GM12801 (cell line): ENCODE measurements around the gene SLC7A14.

Experiments used
- TF ChIP-seq, protein P1 (sequence below): IDR thresholded peaks from one replicate; pipeline ENCODE4 v1.5.1; 2011; ENCODE audit warnings: control low read depth; ENCODE audit not compliant: insufficient read length; ENCODE audit errors: extremely low read depth

Gene SLC7A14

DNA sequence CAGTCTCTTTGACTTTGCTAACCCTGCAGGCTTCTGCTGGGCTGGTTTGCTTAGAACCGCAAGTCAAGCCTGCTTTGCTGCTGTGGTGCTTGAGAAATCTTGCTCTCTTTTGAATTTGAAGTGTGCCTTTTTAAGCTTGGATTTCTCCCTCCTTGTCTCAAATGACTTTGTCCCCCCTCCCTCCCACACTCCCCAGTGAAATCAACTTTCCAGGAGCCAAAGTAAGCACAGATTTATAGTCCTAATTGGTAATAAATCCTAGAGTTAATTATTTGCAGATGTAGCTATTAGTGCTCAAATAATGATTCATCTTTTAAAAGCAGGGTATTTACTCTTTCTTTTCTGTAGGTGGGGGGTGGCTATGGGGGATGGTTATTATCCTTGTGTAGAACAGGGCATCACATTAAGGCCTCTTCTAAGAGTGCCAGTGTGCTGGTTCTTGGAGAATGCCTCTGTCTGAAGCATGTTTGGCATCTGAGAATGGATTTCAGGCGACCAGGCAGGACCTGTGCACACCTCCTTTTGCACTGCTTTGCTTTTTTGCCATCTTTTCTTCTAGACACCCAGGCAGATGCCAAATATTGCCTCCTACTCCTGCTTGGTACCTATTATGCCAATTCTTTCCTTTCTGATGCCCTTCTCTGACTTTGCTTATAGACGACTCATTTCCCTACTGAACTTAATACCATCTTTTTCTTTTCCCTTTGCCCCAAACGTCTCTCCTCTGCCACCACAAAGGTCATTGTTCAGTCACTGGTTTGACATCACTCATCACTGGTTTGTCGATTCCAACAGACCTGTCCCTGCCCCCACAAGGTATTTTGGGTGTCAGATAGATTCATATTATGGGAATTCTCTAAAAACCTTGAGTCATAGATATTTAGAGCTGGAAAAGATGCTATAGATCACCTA is 116.5 kb downstream of the SLC7A14 start:
- TF ChIP-seq, protein P1, sequence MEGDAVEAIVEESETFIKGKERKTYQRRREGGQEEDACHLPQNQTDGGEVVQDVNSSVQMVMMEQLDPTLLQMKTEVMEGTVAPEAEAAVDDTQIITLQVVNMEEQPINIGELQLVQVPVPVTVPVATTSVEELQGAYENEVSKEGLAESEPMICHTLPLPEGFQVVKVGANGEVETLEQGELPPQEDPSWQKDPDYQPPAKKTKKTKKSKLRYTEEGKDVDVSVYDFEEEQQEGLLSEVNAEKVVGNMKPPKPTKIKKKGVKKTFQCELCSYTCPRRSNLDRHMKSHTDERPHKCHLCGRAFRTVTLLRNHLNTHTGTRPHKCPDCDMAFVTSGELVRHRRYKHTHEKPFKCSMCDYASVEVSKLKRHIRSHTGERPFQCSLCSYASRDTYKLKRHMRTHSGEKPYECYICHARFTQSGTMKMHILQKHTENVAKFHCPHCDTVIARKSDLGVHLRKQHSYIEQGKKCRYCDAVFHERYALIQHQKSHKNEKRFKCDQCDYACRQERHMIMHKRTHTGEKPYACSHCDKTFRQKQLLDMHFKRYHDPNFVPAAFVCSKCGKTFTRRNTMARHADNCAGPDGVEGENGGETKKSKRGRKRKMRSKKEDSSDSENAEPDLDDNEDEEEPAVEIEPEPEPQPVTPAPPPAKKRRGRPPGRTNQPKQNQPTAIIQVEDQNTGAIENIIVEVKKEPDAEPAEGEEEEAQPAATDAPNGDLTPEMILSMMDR: no peak

GRCh38 chr3:170467571-170468147 is 118.2 kb downstream of the SLC7A14 start:
- TF ChIP-seq, protein P1: no peak

- TF ChIP-seq, protein P1: no peak
Measured at GRCh38 chr3:170467007-170467406, 118.9 kb downstream of the SLC7A14 start.

DNA sequence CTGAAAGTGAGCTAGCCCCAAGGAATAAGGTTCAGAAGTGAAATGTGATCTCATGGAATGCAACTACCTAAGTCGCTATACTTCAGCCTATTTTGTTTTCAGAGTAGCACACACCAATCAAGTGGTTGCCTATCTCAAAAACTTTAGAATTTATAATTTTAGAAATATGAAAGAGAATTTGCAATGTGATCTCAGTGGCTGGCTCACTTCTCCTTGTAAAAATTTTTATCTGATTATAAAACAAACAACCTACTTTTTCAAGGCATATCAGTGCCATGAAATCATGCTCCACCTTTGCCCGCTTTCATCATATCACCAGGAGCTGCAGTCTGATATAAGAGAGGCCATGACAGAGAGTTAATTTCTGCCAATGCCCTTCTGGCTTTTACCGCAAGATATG is 119.9 kb downstream of the SLC7A14 start:
- TF ChIP-seq, protein P1: no peak

DNA sequence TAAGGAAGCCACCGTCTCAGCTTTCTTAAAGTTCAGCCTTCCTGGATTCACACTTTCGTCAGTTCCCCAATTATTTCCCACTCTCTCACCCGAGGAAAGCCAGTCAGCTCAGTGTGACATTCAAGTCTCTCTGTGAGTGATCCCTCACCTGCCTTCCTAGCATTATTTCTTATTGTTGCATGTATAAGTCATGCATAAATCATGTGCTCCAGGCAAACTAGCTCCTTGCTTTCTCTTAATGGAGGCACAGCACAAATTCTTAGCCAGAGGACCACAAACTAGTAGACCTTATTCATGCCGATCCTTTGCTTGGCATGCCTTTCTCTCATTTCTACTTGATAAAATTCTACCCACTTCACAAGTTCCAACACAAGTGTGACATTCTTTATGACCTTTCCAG is 122.9 kb downstream of the SLC7A14 start:
- TF ChIP-seq, protein P1: no peak

DNA sequence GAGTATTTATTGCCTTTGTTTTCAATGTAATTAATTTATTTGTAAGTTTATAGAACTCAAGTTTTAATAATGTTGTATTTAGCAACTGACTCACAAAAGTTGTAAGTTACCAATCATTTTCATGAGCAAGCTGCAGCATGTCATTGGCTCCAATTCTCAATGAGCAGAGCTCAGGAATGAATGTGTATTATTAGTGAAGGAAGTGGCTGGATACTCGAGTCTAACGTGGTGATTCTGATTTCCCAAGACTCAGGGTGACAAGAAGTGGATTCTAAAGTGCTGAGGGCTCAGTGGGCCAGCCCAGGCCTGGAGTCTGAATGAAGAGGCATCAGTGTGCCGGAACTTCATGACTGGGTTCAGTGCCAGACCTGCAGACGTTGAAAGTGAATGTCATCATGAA is 127.6 kb downstream of the SLC7A14 start:
- TF ChIP-seq, protein P1: no peak

DNA sequence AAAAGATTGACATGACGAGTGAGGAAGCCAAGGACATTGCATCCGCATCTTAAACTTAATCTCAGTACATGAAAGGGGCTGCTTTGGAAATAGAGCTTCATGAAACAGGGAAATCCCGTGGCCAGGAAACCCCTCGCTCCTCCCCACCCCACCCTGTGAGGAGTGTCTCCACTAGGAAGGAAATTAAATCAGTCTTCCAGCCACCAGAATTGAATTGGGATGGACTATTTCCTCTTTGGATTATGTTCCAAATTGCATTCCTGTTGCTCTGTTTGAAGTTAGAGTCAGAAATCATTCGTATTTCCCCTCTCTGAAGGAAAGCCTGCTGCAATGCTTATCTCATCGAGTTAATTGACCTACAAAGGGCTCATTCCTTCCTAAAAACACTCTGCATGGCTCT is 131.4 kb downstream of the SLC7A14 start:
- TF ChIP-seq, protein P1: no peak
